GM12878 (cell line): Measurements from ENCODE around the gene UNC119B. TPM values are rescaled to one million over a fixed set of nuclear protein-coding genes. Genes with fewer than 3 reads are reported as not detected.

ENCODE experiments used
- ASH2L ChIP-seq: fragments of 300-600, 200-600 bp; sonication (generic); IDR thresholded peaks from 2 replicates; pipeline ENCODE4 v1.6.1; 2017; ENCODE audit warnings: low read depth, mild to moderate bottlenecking, borderline replicate concordance
- FOS ChIP-seq: IDR thresholded peaks from 3 replicates; pipeline ENCODE4 v1.6.1; 2011; ENCODE audit warnings: borderline replicate concordance; ENCODE audit not compliant: insufficient read length; ENCODE audit errors: extremely low read depth
- FOXM1 ChIP-seq: IDR thresholded peaks from 2 replicates; pipeline ENCODE4 v1.6.1; 2012; ENCODE audit warnings: low read depth, mild to moderate bottlenecking, inconsistent platforms, low read length, moderate library complexity
- MXI1 ChIP-seq: fragments of 150-350 bp; IDR thresholded peaks from 2 replicates; pipeline ENCODE4 v1.6.1; 2011; ENCODE audit warnings: low read depth, mild to moderate bottlenecking, inconsistent platforms, low read length, improper control_type of control experiment
- NFXL1 ChIP-seq: fragments of 450-650 bp; IDR thresholded peaks from 2 replicates; pipeline ENCODE4 v1.6.1; 2017; ENCODE audit warnings: antibody characterized with exemption, mild to moderate bottlenecking, borderline replicate concordance
- STAT3 ChIP-seq: IDR thresholded peaks from 2 replicates; pipeline ENCODE4 v1.6.1; 2011; ENCODE audit warnings: low read depth, low read length, improper control_type of control experiment
- polyA plus RNA-seq, 11 experiments: library from polyadenylated mRNA; depleted of rRNA in 4 of 11; unstranded in 6 of 11; stranded (reverse) in 5 of 11; fragments of >200 nt; fragmentation: Nextera tagmentation in 4 of 11; fragmentation: Illumina TruSeq in 1 of 11; extraction: Ambion mirVana in 4 of 11; extraction: Trizol in 1 of 11; gene quantifications; 1 replicate in 1 of 11; 2 replicates in 10 of 11; pipeline versions ENCODE4 v1.2.1 to v1.2.3, GENCODE V29; 2011 to 2016; ENCODE audit warnings: inconsistent platforms in 2 of 11, missing spikeins in 2 of 11, low read depth in 1 of 11
- total RNA-seq, 4 experiments: library from RNA; depleted of rRNA in 3 of 4; stranded (reverse); fragments of >200 nt in 3 of 4; fragmentation: Illumina TruSeq in 1 of 4; extraction: Trizol in 1 of 4; gene quantifications; 2 replicates each; pipeline versions ENCODE4 v1.2.1 to v1.2.3, GENCODE V29; 2013 to 2021
- TF ChIP-seq, protein P1 (sequence below): IDR thresholded peaks from 2 replicates; pipeline ENCODE4 v1.6.1; 2011; ENCODE audit warnings: mild to moderate bottlenecking, low read depth, low read length, moderate library complexity; ENCODE audit not compliant: insufficient replicate concordance
- TF ChIP-seq, protein P2 (sequence below): IDR thresholded peaks from 2 replicates; pipeline ENCODE4 v1.6.1; 2012; ENCODE audit warnings: low read depth, low read length, improper control_type of control experiment
- TF ChIP-seq, protein P3 (sequence below): fragments of 450-650 bp; IDR thresholded peaks from 2 replicates; pipeline ENCODE4 v1.6.1; 2017; ENCODE audit warnings: low read depth, mild to moderate bottlenecking, moderate library complexity
- TF ChIP-seq, protein P4 (sequence below): IDR thresholded peaks from 2 replicates; pipeline ENCODE4 v1.6.1; 2011; ENCODE audit warnings: borderline replicate concordance, low read depth, mild to moderate bottlenecking, moderate library complexity, low read length; ENCODE audit not compliant: insufficient read depth, poor library complexity, severe bottlenecking

Gene UNC119B
- total and polyA plus RNA-seq, 10 of the 15 experiments (the other 5 are each of a cell fraction or from before 2014, with no cell fraction given), result 4.3 to 31.5 (median 10.5) TPM

DNA sequence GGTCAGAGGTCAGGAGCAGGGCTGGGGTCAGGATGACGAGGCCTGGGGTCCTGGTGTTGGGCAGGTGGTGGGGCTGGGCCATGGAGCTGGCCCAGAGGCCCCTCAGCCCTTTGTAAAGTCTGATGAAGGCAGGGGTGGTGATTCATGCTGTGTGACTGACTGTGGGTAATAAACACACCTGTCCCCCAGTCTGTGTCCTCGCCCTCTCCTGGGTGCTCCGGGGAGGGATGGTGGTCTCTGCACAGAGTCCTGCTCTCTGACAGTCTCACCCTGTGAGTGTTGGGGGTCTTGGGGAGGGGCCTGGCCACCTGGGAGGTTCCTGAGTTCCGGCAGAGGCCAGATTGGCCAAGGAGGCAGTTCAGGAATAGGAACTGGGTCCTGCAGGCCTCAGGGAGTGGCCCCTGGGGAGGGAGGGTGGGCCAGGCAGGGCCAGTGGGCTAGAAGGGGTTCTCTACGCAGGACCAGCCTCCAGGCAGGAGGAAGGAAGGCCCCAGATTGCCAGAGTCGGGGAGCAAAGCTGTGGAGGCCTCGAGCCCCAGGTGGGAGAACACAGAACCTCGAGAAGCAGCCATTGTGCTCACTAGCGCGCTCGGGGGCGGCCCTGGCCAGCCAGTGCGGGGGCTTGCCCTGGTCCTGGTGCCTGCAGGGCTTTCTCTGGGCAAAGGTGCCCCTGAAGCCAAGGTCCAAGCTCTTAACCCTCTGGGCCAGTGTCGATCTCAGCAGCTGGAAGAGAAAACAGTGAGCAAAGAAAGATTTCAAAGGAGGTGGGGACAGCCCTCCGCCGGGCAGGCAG lies 29.8 kb downstream of the UNC119B start (continued):
- TF ChIP-seq, protein P1, sequence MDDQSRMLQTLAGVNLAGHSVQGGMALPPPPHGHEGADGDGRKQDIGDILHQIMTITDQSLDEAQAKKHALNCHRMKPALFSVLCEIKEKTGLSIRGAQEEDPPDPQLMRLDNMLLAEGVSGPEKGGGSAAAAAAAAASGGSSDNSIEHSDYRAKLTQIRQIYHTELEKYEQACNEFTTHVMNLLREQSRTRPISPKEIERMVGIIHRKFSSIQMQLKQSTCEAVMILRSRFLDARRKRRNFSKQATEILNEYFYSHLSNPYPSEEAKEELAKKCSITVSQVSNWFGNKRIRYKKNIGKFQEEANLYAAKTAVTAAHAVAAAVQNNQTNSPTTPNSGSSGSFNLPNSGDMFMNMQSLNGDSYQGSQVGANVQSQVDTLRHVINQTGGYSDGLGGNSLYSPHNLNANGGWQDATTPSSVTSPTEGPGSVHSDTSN, result no peak
- TF ChIP-seq FOXM1, result no peak
- TF ChIP-seq MXI1, result no peak
- TF ChIP-seq, protein P2, sequence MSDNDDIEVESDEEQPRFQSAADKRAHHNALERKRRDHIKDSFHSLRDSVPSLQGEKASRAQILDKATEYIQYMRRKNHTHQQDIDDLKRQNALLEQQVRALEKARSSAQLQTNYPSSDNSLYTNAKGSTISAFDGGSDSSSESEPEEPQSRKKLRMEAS, result no peak
- no peak for TF ChIP-seq FOS
- TF ChIP-seq, protein P3, sequence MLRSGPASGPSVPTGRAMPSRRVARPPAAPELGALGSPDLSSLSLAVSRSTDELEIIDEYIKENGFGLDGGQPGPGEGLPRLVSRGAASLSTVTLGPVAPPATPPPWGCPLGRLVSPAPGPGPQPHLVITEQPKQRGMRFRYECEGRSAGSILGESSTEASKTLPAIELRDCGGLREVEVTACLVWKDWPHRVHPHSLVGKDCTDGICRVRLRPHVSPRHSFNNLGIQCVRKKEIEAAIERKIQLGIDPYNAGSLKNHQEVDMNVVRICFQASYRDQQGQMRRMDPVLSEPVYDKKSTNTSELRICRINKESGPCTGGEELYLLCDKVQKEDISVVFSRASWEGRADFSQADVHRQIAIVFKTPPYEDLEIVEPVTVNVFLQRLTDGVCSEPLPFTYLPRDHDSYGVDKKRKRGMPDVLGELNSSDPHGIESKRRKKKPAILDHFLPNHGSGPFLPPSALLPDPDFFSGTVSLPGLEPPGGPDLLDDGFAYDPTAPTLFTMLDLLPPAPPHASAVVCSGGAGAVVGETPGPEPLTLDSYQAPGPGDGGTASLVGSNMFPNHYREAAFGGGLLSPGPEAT, result no peak
- TF ChIP-seq, protein P4, sequence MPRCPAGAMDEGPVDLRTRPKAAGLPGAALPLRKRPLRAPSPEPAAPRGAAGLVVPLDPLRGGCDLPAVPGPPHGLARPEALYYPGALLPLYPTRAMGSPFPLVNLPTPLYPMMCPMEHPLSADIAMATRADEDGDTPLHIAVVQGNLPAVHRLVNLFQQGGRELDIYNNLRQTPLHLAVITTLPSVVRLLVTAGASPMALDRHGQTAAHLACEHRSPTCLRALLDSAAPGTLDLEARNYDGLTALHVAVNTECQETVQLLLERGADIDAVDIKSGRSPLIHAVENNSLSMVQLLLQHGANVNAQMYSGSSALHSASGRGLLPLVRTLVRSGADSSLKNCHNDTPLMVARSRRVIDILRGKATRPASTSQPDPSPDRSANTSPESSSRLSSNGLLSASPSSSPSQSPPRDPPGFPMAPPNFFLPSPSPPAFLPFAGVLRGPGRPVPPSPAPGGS, result no peak
- TF ChIP-seq ASH2L, result no peak
- no peak for TF ChIP-seq STAT3
- no peak for TF ChIP-seq NFXL1
